HG02852 (cell line): Measurements from ENCODE around the gene GNAQ.
"Not testable (repeated sequence)": the region's sequence is repeated elsewhere in the genome, so short reads cannot be mapped to it uniquely, and the experiment has no call there.

Source experiments
- ATAC-seq: cut with Tn5 transposase; IDR thresholded peaks from one replicate; pipeline ENCODE4 v1.9.1; 2021; ENCODE audit warnings: mild to moderate bottlenecking, moderate library complexity; ENCODE audit not compliant: unreplicated experiment

The GNAQ gene

GRCh38 chr9:77798140-77798539 is 233.5 kb downstream of the GNAQ start:
- ATAC-seq: no peak

- ATAC-seq: no peak
Measured at GRCh38 chr9:77794985-77795384, 236.6 kb downstream of the GNAQ start.

- no peak for ATAC-seq
Measured at GRCh38 chr9:77793849-77794248, 237.8 kb downstream of the GNAQ start.

- no peak for ATAC-seq
Measured at GRCh38 chr9:77789891-77790290, 241.7 kb downstream of the GNAQ start.

GRCh38 chr9:77785341-77785740 is 246.3 kb downstream of the GNAQ start:
- ATAC-seq: no peak

- ATAC-seq: no peak
Measured at GRCh38 chr9:77783518-77783917, 248.1 kb downstream of the GNAQ start.

- ATAC-seq: no peak
Measured at GRCh38 chr9:77779010-77779409, 252.6 kb downstream of the GNAQ start.

- ATAC-seq: no peak
Measured at GRCh38 chr9:77773381-77773780, 258.2 kb downstream of the GNAQ start.

GRCh38 chr9:77772646-77773045 is 259.0 kb downstream of the GNAQ start:
- no peak for ATAC-seq

- no peak for ATAC-seq
Measured at GRCh38 chr9:77771171-77771570, 260.4 kb downstream of the GNAQ start.

GRCh38 chr9:77770340-77770739 is 261.3 kb downstream of the GNAQ start:
- no peak for ATAC-seq

GRCh38 chr9:77769246-77769645 is 262.4 kb downstream of the GNAQ start:
- ATAC-seq: no peak

GRCh38 chr9:77766587-77766986 is 265.0 kb downstream of the GNAQ start:
- no peak for ATAC-seq

GRCh38 chr9:77765781-77766259 is 265.8 kb downstream of the GNAQ start:
- ATAC-seq: no peak

- no peak for ATAC-seq
Measured at GRCh38 chr9:77764894-77765780, 266.5 kb downstream of the GNAQ start.

GRCh38 chr9:77763566-77763965 is 268.0 kb downstream of the GNAQ start:
- ATAC-seq: no peak

GRCh38 chr9:77760919-77761318 is 270.7 kb downstream of the GNAQ start:
- not testable (repeated sequence) for ATAC-seq

- ATAC-seq: no peak
Measured at GRCh38 chr9:77759391-77759790, 272.2 kb downstream of the GNAQ start.

GRCh38 chr9:77756449-77756848 is 275.2 kb downstream of the GNAQ start:
- ATAC-seq: no peak

- no peak for ATAC-seq
Measured at GRCh38 chr9:77753180-77753579, 278.4 kb downstream of the GNAQ start.

- no peak for ATAC-seq
Measured at GRCh38 chr9:77752554-77752953, 279.1 kb downstream of the GNAQ start.

GRCh38 chr9:77751341-77752091 is 280.1 kb downstream of the GNAQ start:
- no peak for ATAC-seq
